ENCODE measurements around the gene LIX1. TPM values are rescaled to one million over a fixed set of nuclear protein-coding genes. Genes with fewer than 3 reads are reported as not detected.
"Not testable (repeated sequence)": the region's sequence is repeated elsewhere in the genome, so short reads cannot be mapped to it uniquely, and the experiment has no call there.

Gene LIX1
- polyA plus RNA-seq, 3 donors: not detected

GRCh38 chr5:97149709-97150108 is 7.3 kb upstream of the LIX1 start:
- 74 to 87% (median 77%) methylated on average over 2 of the region's 2 CpGs for WGBS, 3 donors
- H3K27ac ChIP-seq (ENCODE audit: low read depth, low read length): no peak overlapping the region

- 35 to 54% (median 48%) methylated on average over 3 of the region's 3 CpGs for WGBS, 3 donors
- no peak overlapping the region for H3K27ac ChIP-seq (ENCODE audit: low read depth, low read length)
Observed at GRCh38 chr5:97148288-97148687, 5.9 kb upstream of the LIX1 start.

DNA sequence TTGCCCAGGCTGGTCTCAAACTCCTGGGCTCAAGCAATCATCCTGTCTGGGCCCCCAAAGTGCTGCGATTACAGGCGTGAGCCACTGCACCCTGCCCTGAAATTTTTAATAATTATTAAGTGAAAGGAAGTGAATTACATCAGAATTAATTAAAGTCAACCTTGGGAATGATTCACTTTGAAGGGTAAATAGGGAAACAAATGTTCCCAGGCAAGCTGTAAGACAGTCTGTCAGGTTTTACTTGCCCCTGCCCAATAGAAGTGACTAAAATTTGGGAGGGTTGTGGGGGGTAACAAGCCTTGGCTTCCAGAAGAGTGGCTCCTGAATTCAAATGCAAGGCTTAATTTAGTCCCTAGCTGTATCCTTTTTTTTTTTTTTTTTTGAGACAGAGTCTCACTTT is 1.3 kb upstream of the LIX1 start:
- whole genome bisulfite sequencing, 3 donors: 93 to 96% (median 95%) methylated on average over 2 of the region's 2 CpGs
- no peak overlapping the region for H3K27ac ChIP-seq (ENCODE audit: low read depth, low read length)

DNA sequence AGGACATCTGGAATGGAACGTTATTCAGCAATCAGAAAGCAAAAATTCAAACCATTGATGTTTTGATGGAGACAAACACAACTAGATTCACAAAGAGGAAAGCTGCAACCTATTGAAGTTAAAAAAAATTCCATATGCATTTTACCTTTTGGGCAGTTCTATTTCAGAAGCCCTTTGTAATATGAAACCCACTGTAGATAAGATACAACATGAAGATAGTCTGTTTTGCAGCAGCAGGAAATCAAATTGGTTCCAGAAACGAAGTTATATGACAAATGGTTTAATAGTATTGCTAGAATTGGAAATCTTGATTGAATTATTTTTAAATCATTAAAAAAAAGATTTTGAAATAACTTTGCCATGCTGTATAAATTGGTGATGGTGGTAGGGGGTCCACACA is 872 bp downstream of the LIX1 start:
- WGBS, 3 donors: 33 to 69% (median 66%) methylated on average over 2 of the region's 2 CpGs
- no peak overlapping the region for H3K27ac ChIP-seq (ENCODE audit: low read depth, low read length)

DNA sequence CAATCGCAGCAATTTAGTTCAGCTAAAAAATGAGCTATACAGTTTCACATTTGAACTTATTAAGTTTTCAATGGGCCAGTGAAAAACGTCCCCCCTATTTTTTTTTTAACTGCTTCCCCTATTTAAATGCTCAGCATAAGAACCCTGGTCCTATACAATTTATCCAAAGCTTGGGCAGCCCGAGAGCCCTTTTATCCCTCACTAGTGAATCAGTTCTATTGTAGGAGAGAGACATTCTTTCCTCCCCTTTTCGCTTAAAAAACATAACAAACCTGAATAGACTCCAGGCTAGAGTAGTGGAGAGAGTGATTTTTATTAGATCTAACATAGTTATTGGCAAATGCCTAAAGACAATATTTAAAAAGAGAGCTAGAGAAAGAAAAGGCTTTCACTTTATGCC is 1.4 kb downstream of the LIX1 start:
- WGBS, 3 donors: 47 to 67% (median 64%) methylated on average over 4 of the region's 4 CpGs
- H3K27ac ChIP-seq (ENCODE audit: low read depth, low read length): no peak overlapping the region

DNA sequence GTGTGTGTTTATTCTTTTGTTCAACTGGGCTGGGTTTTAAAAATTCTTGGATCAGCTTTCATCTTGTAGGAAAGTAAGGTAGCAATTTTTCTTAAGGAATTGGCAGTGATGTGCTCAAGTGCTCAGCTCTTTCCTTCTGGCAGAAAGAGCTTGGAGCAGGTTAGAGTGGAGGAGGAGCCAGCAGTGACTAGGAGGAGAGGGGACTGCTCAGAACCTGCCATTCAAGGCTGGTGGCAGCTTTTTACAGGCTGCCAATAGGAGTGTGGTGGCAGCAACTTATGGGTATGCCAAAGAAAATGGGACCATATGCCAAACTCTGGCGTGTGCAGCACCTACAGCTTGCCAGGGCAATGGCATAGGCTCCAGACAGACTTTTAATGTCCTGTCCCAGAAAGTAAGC is 2.2 kb downstream of the LIX1 start:
- whole genome bisulfite sequencing, 3 donors: 18 to 55% (median 45%) methylated on average over 1 of the region's 1 CpG
- H3K27ac ChIP-seq (ENCODE audit: low read depth, low read length): not testable (repeated sequence)

GRCh38 chr5:97136475-97136874 is 5.9 kb downstream of the LIX1 start:
- H3K27ac ChIP-seq (ENCODE audit: low read depth, low read length): no peak overlapping the region
- WGBS, 3 donors: 80 to 90% (median 83%) methylated on average over 4 of the region's 4 CpGs

GRCh38 chr5:97135868-97136267 is 6.5 kb downstream of the LIX1 start:
- no peak overlapping the region for H3K27ac ChIP-seq (ENCODE audit: low read depth, low read length)
- 87 to 93% (median 88%) methylated on average over 4 of the region's 4 CpGs for WGBS, 3 donors

- 79 to 87% (median 79%) methylated on average over 3 of the region's 3 CpGs for WGBS, 3 donors
- no peak overlapping the region for H3K27ac ChIP-seq (ENCODE audit: low read depth, low read length)
Observed at GRCh38 chr5:97134634-97135033, 7.8 kb downstream of the LIX1 start.

GRCh38 chr5:97133101-97133500 is 9.3 kb downstream of the LIX1 start:
- H3K27ac ChIP-seq (ENCODE audit: low read depth, low read length): no peak overlapping the region

DNA sequence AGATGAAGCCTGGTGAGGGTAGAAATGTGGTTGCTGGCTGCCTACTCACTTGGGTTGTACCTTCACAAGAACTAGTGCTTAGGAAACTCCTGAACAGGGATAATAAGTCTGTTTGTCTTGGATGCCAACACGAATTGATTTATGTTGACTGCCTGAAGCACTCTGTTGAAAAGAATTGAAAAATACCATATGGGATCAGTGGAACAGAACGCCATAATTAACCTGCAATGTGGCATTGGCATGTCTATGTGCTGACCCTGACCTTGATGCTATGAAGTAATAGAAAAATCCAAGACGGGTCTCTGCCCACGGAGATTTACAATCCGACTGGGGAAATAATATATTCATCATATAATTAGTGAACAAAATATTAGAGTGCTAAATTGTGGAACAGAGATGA is 10.5 kb downstream of the LIX1 start:
- WGBS, 3 donors: 63 to 77% (median 70%) methylated on average over 5 of the region's 5 CpGs
- H3K27ac ChIP-seq (ENCODE audit: low read depth, low read length): no peak overlapping the region

DNA sequence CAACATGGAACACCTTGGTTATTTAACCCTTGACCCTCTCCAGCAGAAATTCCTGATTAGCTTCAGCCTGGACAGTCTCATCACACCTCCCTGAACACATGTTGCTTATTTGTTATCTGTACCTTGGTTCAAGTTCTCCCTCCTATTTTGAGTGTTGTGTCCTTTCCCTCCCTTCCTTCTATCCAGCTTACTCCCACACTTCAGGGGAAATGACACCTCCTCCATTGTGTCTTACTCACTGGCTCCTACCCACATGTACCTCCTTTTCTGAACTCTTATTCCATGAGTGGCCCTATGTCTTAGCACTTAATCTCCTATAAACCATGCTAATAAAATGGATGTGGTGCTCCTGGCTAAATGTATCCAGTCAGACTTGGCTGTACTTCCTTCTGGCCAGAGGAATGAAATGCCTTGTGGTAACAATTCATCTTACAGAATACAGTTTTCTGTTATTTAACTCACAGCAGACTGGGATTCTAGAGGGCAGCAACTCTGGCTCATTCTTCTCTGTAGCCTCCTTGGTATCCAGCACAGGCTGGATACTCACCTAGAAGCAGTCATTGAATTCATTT is 11.2 kb downstream of the LIX1 start:
- H3K27ac ChIP-seq (ENCODE audit: low read depth, low read length): no peak overlapping the region

DNA sequence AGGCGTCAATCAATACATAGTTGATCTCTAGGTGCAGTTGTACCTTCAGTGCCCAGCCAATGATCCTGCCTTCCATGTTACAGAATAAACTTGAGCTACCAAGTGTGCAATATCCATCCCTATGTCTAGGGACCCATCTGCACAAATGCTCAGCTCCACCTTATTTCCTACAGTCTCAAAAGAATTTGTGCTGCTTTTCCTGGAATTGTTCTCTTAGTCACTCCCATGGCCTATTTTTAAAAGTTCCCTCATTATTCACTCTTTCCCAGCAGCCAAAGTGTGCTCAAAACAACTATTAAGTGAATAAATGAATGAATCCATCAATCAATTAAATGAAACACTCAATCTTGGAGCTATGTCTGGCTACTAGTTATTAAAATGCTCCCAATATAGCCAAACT is 14.7 kb downstream of the LIX1 start:
- no peak overlapping the region for H3K27ac ChIP-seq (ENCODE audit: low read depth, low read length)
- WGBS, 3 donors: 86 to 92% (median 86%) methylated on average over 1 of the region's 1 CpG

- H3K27ac ChIP-seq (ENCODE audit: low read depth, low read length): no peak overlapping the region
- 71 to 82% (median 76%) methylated on average over 3 of the region's 3 CpGs for WGBS, 3 donors
Observed at GRCh38 chr5:97125125-97125683, 17.2 kb downstream of the LIX1 start.

- WGBS, 3 donors: 65 to 70% (median 67%) methylated on average over 2 of the region's 2 CpGs
- no peak overlapping the region for H3K27ac ChIP-seq (ENCODE audit: low read depth, low read length)
Observed at GRCh38 chr5:97124335-97124734, 18.1 kb downstream of the LIX1 start.

- WGBS, 3 donors: 85 to 92% (median 91%) methylated on average over 5 of the region's 5 CpGs
Observed at GRCh38 chr5:97121848-97122247, 20.6 kb downstream of the LIX1 start.

DNA sequence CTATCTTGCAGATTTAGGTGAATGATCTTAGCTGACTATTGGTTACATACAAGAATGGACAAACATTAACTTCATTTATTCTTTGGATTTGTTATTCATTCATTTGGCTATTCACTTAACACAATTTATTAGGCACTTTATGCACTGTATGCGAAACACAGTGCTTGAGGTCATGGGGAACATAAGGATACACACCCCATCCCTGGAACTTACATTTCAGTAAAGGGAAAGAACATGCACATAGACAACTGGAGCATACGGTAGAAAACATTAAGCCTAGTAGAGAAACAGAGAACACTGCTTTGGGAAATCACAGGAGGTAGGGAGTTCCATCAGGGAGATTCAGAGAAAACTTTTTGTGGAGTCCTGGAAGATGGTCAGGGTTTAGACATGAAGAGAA is 22.2 kb downstream of the LIX1 start:
- WGBS, 3 donors: 50 to 77% (median 67%) methylated on average over 2 of the region's 2 CpGs

More at GRCh38 chr5:97121848-97122247, 20.6 kb downstream of the LIX1 start:
- no peak overlapping the region for H3K27ac ChIP-seq (ENCODE audit: low read depth, low read length)

GRCh38 chr5:97119007-97119390 is 23.4 kb downstream of the LIX1 start:
- H3K27ac ChIP-seq (ENCODE audit: low read depth, low read length): no peak overlapping the region
- WGBS, 3 donors: 77 to 90% (median 83%) methylated on average over 2 of the region's 2 CpGs

More for the DNA sequence above, 22.2 kb downstream of the LIX1 start:
- H3K27ac ChIP-seq (ENCODE audit: low read depth, low read length): no peak overlapping the region

DNA sequence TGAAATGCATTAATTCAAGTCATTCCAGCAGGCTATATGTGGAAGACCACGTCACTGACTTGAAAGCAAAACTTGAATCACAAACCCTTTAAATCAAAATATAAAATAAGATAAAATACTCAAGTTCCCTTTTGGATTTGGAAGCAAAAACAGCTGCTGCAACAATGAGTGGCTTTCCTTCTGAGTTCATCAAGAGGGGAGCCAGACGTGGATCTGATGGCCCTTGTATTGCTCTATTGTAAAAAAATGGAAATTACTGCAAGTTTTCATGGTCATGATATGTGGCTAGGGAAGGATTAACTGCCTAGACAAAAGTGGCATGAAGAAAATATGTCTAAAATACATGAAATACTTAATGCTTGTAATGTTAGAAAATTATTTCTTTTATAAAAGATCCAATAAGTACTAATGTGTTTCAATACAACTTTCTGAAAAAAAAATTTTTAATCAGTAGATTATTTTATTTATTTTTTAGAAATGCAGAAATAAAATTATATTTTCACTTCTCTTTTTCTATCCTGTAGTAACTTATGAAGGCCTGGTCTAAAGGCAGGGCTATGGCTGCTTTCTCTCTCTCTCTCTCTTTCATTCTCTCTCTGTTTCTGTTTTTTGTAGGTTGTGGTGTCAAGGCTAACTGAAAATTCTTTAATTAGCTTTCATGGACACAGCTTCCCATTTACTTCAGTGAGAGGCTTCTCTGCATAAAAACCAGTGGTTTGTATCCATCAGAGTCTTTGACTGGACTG is 24.0 kb downstream of the LIX1 start:
- WGBS, 3 donors: 60 to 76% (median 64%) methylated on average over 2 of the region's 2 CpGs
- H3K27ac ChIP-seq (ENCODE audit: low read depth, low read length): no peak overlapping the region

GRCh38 chr5:97115932-97116331 is 26.5 kb downstream of the LIX1 start:
- no peak overlapping the region for H3K27ac ChIP-seq (ENCODE audit: low read depth, low read length)
- WGBS, 3 donors: 73 to 80% (median 79%) methylated on average over 9 of the region's 9 CpGs
